SK-N-MC (cell line): ENCODE results near the gene TRPM6.

Experiments used
- EZH2 ChIP-seq: fragments of 200-600 bp; sonication (generic); IDR thresholded peaks from one replicate; pipeline ENCODE4 v1.6.1; 2017; ENCODE audit warnings: antibody characterized with exemption
- FOXP2 ChIP-seq: optimal IDR thresholded peaks from 2 replicates; pipeline ENCODE3; 2011; ENCODE audit warnings: mild to moderate bottlenecking, moderate library complexity; ENCODE audit not compliant: insufficient read depth; ENCODE audit errors: extremely low read length, control extremely low read depth
- POLR2AphosphoS5 ChIP-seq: IDR thresholded peaks from 2 replicates; pipeline ENCODE4 v1.6.1; 2012; ENCODE audit warnings: mild to moderate bottlenecking, low read depth, low read length, borderline replicate concordance

DNA sequence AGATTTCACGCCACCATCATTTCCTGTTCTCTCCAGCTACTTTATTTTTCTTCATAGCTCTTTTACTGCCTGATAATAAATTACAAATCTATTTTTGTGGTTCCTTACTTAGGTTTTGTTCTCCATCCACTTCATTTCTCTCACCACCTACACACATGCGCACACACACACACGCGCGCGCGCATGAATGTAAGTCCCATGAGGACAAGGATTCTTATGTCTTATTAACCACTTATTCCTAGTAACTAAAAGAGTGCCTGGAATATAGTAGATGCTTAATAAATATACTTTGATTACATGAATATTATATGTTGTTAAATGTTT is 116.5 kb downstream of the TRPM6 start:
- no peak for TF ChIP-seq FOXP2
- no peak for TF ChIP-seq EZH2
- TF ChIP-seq POLR2AphosphoS5: no peak
